ENCODE data around the gene GSK3A. TPM values are rescaled to one million over a fixed set of nuclear protein-coding genes. Genes with fewer than 3 reads are reported as not detected.
A peak's percentile ranks its signal among the peaks of the same experiment; 100 is the strongest.

GSK3A gene
- total and polyA plus RNA-seq, 4 donors: 23.7 to 147 (median 86.4) TPM

GRCh38 chr19:42281827-42282762, 39.7 kb upstream of the GSK3A start:
- WGBS (ENCODE audit: insufficient coverage): 17% methylated on average over 5 of the region's 7 CpGs
- Histone ChIP-seq H3K36me3 (ENCODE audit: control insufficient read depth, insufficient read depth, low read length) (peaks cover 33% of the 10 kb centered on the region), H3K27me3 (ENCODE audit: control insufficient read depth, insufficient read depth, low read length) (no peaks in the 10 kb centered on the region), H3K4me3 (ENCODE audit: low read depth, low read length) (peak overlapping the region; percentile 85), H3K4me1 (ENCODE audit: control insufficient read depth, insufficient read depth, low read length) (peaks cover 78% of the 10 kb centered on the region), H3K9me3 (ENCODE audit: control insufficient read depth, insufficient read depth, low read length) (no peaks in the 10 kb centered on the region), H3K27ac (ENCODE audit: low read depth, low read length) (peak overlapping the region; percentile 97)
- peak in 2 of 6 donors; percentile 58 for DNase-seq (ENCODE audit: low read depth in 4 of 6, low spot score in 6 of 6)

GRCh38 chr19:42281146-42281826, 38.9 kb upstream of the GSK3A start:
- H3K4me1 ChIP-seq (ENCODE audit: control insufficient read depth, insufficient read depth, low read length): peaks cover 78% of the 10 kb centered on the region
- WGBS (ENCODE audit: insufficient coverage): 2% methylated on average over 23 of the region's 25 CpGs
- H3K27me3 ChIP-seq (ENCODE audit: control insufficient read depth, insufficient read depth, low read length): no peaks in the 10 kb centered on the region
- H3K36me3 ChIP-seq (ENCODE audit: control insufficient read depth, insufficient read depth, low read length): peaks cover 35% of the 10 kb centered on the region
- DNase-seq (ENCODE audit: low read depth in 4 of 6, low spot score in 6 of 6): peak in 2 of 6 donors; percentile 59 to 72
- peak overlapping the region; percentile 85 for H3K4me3 ChIP-seq (ENCODE audit: low read depth, low read length)
- H3K27ac ChIP-seq (ENCODE audit: low read depth, low read length): peak overlapping the region; percentile 97
- no peaks in the 10 kb centered on the region for H3K9me3 ChIP-seq (ENCODE audit: control insufficient read depth, insufficient read depth, low read length)

GRCh38 chr19:42280815-42281145, 38.4 kb upstream of the GSK3A start:
- Histone ChIP-seq H3K27me3 (ENCODE audit: control insufficient read depth, insufficient read depth, low read length) (no peaks in the 10 kb centered on the region), H3K36me3 (ENCODE audit: control insufficient read depth, insufficient read depth, low read length) (peaks cover 35% of the 10 kb centered on the region), H3K4me1 (ENCODE audit: control insufficient read depth, insufficient read depth, low read length) (peaks cover 77% of the 10 kb centered on the region), H3K9me3 (ENCODE audit: control insufficient read depth, insufficient read depth, low read length) (no peaks in the 10 kb centered on the region), H3K27ac (ENCODE audit: low read depth, low read length) (peak overlapping the region; percentile 97), H3K4me3 (ENCODE audit: low read depth, low read length) (peak overlapping the region; percentile 85)
- DNase-seq (ENCODE audit: low read depth in 4 of 6, low spot score in 6 of 6): no peak
- under 1% methylated on average over 13 of the region's 20 CpGs for WGBS (ENCODE audit: insufficient coverage)

- under 1% methylated on average over 84 of the region's 89 CpGs for WGBS (ENCODE audit: insufficient coverage)
- H3K27me3 ChIP-seq (ENCODE audit: control insufficient read depth, insufficient read depth, low read length): no peaks in the 10 kb centered on the region
- H3K4me1 ChIP-seq (ENCODE audit: control insufficient read depth, insufficient read depth, low read length): peaks cover 77% of the 10 kb centered on the region
- H3K36me3 ChIP-seq (ENCODE audit: control insufficient read depth, insufficient read depth, low read length): peaks cover 37% of the 10 kb centered on the region
- peak overlapping the region; percentile 85 for H3K4me3 ChIP-seq (ENCODE audit: low read depth, low read length)
- peak overlapping the region; percentile 98 for H3K27ac ChIP-seq (ENCODE audit: low read depth, low read length)
- peak in 4 of 6 donors; percentile 87 to 99 (median 96) for DNase-seq (ENCODE audit: low read depth in 4 of 6, low spot score in 6 of 6)
- H3K9me3 ChIP-seq (ENCODE audit: control insufficient read depth, insufficient read depth, low read length): no peaks in the 10 kb centered on the region
These were observed 37.8 kb upstream of the GSK3A start for GRCh38 chr19:42279902-42280814.

GRCh38 chr19:42279155-42279901, 36.9 kb upstream of the GSK3A start:
- H3K9me3 ChIP-seq (ENCODE audit: control insufficient read depth, insufficient read depth, low read length): no peaks in the 10 kb centered on the region
- DNase-seq (ENCODE audit: low read depth in 4 of 6, low spot score in 6 of 6): no peak
- 6% methylated on average over 6 of the region's 6 CpGs for WGBS (ENCODE audit: insufficient coverage)

GRCh38 chr19:42278452-42279154, 36.2 kb upstream of the GSK3A start:
- 56% methylated on average over 3 of the region's 5 CpGs for WGBS (ENCODE audit: insufficient coverage)

More at GRCh38 chr19:42279155-42279901, 36.9 kb upstream of the GSK3A start:
- no peaks in the 10 kb centered on the region for H3K27me3 ChIP-seq (ENCODE audit: control insufficient read depth, insufficient read depth, low read length)
- peak overlapping the region; percentile 98 for H3K27ac ChIP-seq (ENCODE audit: low read depth, low read length)
- peaks cover 79% of the 10 kb centered on the region for H3K4me1 ChIP-seq (ENCODE audit: control insufficient read depth, insufficient read depth, low read length)
- peaks cover 44% of the 10 kb centered on the region for H3K36me3 ChIP-seq (ENCODE audit: control insufficient read depth, insufficient read depth, low read length)
- H3K4me3 ChIP-seq (ENCODE audit: low read depth, low read length): peak overlapping the region; percentile 85

GRCh38 chr19:42277821-42278451, 35.5 kb upstream of the GSK3A start:
- 27% methylated on average over 10 of the region's 10 CpGs for WGBS (ENCODE audit: insufficient coverage)
- Histone ChIP-seq H3K27ac (ENCODE audit: low read depth, low read length) (peak overlapping the region; percentile 98), H3K9me3 (ENCODE audit: control insufficient read depth, insufficient read depth, low read length) (no peaks in the 10 kb centered on the region), H3K4me3 (ENCODE audit: low read depth, low read length) (no peak overlapping the region), H3K4me1 (ENCODE audit: control insufficient read depth, insufficient read depth, low read length) (peaks cover 81% of the 10 kb centered on the region), H3K27me3 (ENCODE audit: control insufficient read depth, insufficient read depth, low read length) (no peaks in the 10 kb centered on the region), H3K36me3 (ENCODE audit: control insufficient read depth, insufficient read depth, low read length) (peaks cover 58% of the 10 kb centered on the region)
- DNase-seq (ENCODE audit: low read depth in 4 of 6, low spot score in 6 of 6): peak in 1 of 6 donors; percentile 27

More at GRCh38 chr19:42278452-42279154, 36.2 kb upstream of the GSK3A start:
- Histone ChIP-seq H3K27me3 (ENCODE audit: control insufficient read depth, insufficient read depth, low read length) (no peaks in the 10 kb centered on the region), H3K36me3 (ENCODE audit: control insufficient read depth, insufficient read depth, low read length) (peaks cover 51% of the 10 kb centered on the region), H3K4me1 (ENCODE audit: control insufficient read depth, insufficient read depth, low read length) (peaks cover 86% of the 10 kb centered on the region), H3K9me3 (ENCODE audit: control insufficient read depth, insufficient read depth, low read length) (no peaks in the 10 kb centered on the region), H3K4me3 (ENCODE audit: low read depth, low read length) (no peak overlapping the region), H3K27ac (ENCODE audit: low read depth, low read length) (peak overlapping the region; percentile 98)
- peak in 1 of 6 donors; percentile 56 for DNase-seq (ENCODE audit: low read depth in 4 of 6, low spot score in 6 of 6)

- H3K36me3 ChIP-seq (ENCODE audit: control insufficient read depth, insufficient read depth, low read length): peaks cover 69% of the 10 kb centered on the region
- 81% methylated on average over 2 of the region's 4 CpGs for WGBS (ENCODE audit: insufficient coverage)
- no peaks in the 10 kb centered on the region for H3K9me3 ChIP-seq (ENCODE audit: control insufficient read depth, insufficient read depth, low read length)
These were observed 34.4 kb upstream of the GSK3A start for GRCh38 chr19:42276821-42277220.

More at GRCh38 chr19:42276821-42277220, 34.4 kb upstream of the GSK3A start:
- Histone ChIP-seq H3K4me1 (ENCODE audit: control insufficient read depth, insufficient read depth, low read length) (peaks cover 71% of the 10 kb centered on the region), H3K27me3 (ENCODE audit: control insufficient read depth, insufficient read depth, low read length) (no peaks in the 10 kb centered on the region), H3K27ac (ENCODE audit: low read depth, low read length) (no peak overlapping the region), H3K4me3 (ENCODE audit: low read depth, low read length) (no peak overlapping the region)
- no peak for DNase-seq (ENCODE audit: low read depth in 4 of 6, low spot score in 6 of 6)

All from spinal cord (tissue), 10 donors.